Vagina (tissue), 2 donors: ENCODE data around the gene MACROD2. TPM values are rescaled to one million over a fixed set of nuclear protein-coding genes. Genes with fewer than 3 reads are reported as not detected.

ENCODE experiments used
- DNase-seq, 2 donors: peaks; one replicate each; pipeline ENCODE4 v3.0.0-alpha.2; 2017; ENCODE audit errors: extremely low spot score in 2 of 2
- H3K27ac ChIP-seq: fragments of 200-600 bp; sonication (generic); one replicate; pipeline ENCODE4 v1.5.1; 2019
- H3K27me3 ChIP-seq: fragments of 200-600 bp; sonication (generic); one replicate; pipeline ENCODE4 v1.5.1; 2019
- H3K36me3 ChIP-seq, 2 donors: fragments of 200-600 bp; sonication (generic); one replicate each; pipeline ENCODE4 v1.5.1; 2017 to 2019
- H3K4me1 ChIP-seq: fragments of 200-600 bp; sonication (generic); one replicate; pipeline ENCODE4 v1.5.1; 2019
- H3K4me3 ChIP-seq, 2 donors: fragments of 200-600 bp; sonication (generic); 1 replicate in 1 of 2; 2 replicates in 1 of 2; pipeline ENCODE4 v1.5.1; 2016 to 2019
- H3K9me3 ChIP-seq: fragments of 200-600 bp; sonication (generic); one replicate; pipeline ENCODE4 v1.5.1; 2019
- POLR2A ChIP-seq, 2 donors: fragments of 450-650 bp; IDR thresholded peaks; one replicate each; pipeline ENCODE4 v1.6.1; 2017; ENCODE audit warnings: antibody characterized with exemption in 2 of 2, mild to moderate bottlenecking in 2 of 2, moderate library complexity in 2 of 2
- POLR2AphosphoS5 ChIP-seq, 2 donors: sonication (generic); formaldehyde crosslinking; IDR thresholded peaks; one replicate each; pipeline ENCODE4 v1.9.0; 2017; ENCODE audit warnings: antibody characterized with exemption in 2 of 2, mild to moderate bottlenecking in 2 of 2, low read depth in 1 of 2; ENCODE audit not compliant: insufficient read depth in 1 of 2
- intact Hi-C: fragments of 100-400 bp; cut with DNase I; formaldehyde crosslinking; loops from one replicate; pipeline ENCODE4 v1.15.1; 2023
- total RNA-seq: library from RNA; depleted of rRNA; stranded (reverse); fragments of >200 nt; gene quantifications from one replicate; pipeline ENCODE4 v1.2.3, GENCODE V29; 2016
- TF ChIP-seq, protein P1 (sequence below), 3 experiments: fragments of 450-650 bp in 2 of 3; fragments of 200-600 bp in 1 of 3; sonication (generic) in 1 of 3; IDR thresholded peaks; one replicate each; pipeline ENCODE4 v1.5.1; 2017 to 2019; ENCODE audit warnings: antibody characterized with exemption in 3 of 3, mild to moderate bottlenecking in 2 of 3, moderate library complexity in 2 of 3

Gene MACROD2
- total RNA-seq, 1 donor from 2014 or later = 12.5 TPM

DNA sequence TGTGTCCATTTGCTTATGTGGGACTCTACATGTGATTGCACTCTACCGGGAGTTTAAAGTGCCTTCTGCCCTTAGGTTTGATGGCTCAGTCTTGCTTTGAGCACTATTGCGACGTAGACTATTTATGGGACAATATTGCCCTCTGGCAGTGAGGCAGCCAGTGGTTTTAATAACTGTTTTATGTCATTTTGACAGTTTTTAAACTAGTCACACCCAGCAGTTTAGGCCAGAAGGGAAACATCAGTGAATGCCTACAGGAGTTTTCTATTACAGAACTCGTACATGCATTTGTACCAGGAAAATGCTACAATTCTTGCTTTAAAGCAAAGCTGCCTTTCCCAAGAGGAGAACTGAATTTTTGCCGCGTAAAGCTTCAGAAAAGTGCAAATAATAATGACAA is 1764.3 kb downstream of the MACROD2 start:
- Histone ChIP-seq H3K4me3 (no peak overlapping the region), H3K4me1 (peaks cover 11% of the 10 kb centered on the region), H3K27me3 (no peaks in the 10 kb centered on the region), H3K9me3 (no peaks in the 10 kb centered on the region), H3K27ac (no peak overlapping the region), H3K36me3 (no peaks in the 10 kb centered on the region)
- intact Hi-C loops = no loop called here
- no peak for DNase-seq
- TF ChIP-seq POLR2A (IDR thresholded peaks at IDR 0.05) = no peak
- TF ChIP-seq POLR2AphosphoS5 (IDR thresholded peaks at IDR 0.05; ENCODE audit: insufficient read depth in 1 of 2, low read depth in 1 of 2) = no peak

GRCh38 chr20:15760001-15760621 is 1764.8 kb downstream of the MACROD2 start:
- intact Hi-C loops = loop anchor here (10.0 kb wide), 1 partner anchor 315 kb away; no protein-coding TSS in a partner anchor
- Histone ChIP-seq H3K36me3 (no peaks in the 10 kb centered on the region), H3K4me3 (no peak overlapping the region), H3K9me3 (no peaks in the 10 kb centered on the region), H3K27ac (no peak overlapping the region), H3K4me1 (peaks cover 11% of the 10 kb centered on the region), H3K27me3 (no peaks in the 10 kb centered on the region)
- TF ChIP-seq, protein P1, sequence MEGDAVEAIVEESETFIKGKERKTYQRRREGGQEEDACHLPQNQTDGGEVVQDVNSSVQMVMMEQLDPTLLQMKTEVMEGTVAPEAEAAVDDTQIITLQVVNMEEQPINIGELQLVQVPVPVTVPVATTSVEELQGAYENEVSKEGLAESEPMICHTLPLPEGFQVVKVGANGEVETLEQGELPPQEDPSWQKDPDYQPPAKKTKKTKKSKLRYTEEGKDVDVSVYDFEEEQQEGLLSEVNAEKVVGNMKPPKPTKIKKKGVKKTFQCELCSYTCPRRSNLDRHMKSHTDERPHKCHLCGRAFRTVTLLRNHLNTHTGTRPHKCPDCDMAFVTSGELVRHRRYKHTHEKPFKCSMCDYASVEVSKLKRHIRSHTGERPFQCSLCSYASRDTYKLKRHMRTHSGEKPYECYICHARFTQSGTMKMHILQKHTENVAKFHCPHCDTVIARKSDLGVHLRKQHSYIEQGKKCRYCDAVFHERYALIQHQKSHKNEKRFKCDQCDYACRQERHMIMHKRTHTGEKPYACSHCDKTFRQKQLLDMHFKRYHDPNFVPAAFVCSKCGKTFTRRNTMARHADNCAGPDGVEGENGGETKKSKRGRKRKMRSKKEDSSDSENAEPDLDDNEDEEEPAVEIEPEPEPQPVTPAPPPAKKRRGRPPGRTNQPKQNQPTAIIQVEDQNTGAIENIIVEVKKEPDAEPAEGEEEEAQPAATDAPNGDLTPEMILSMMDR (IDR thresholded peaks at IDR 0.05) = no peak
- no peak for TF ChIP-seq POLR2AphosphoS5 (IDR thresholded peaks at IDR 0.05; ENCODE audit: insufficient read depth in 1 of 2, low read depth in 1 of 2)
- no peak for TF ChIP-seq POLR2A (IDR thresholded peaks at IDR 0.05)
- DNase-seq = no peak

GRCh38 chr20:15763366-15763765 is 1768.0 kb downstream of the MACROD2 start:
- no peak for DNase-seq
- no peak overlapping the region for H3K4me3 ChIP-seq
- peaks cover 11% of the 10 kb centered on the region for H3K4me1 ChIP-seq
- TF ChIP-seq, protein P1 (IDR thresholded peaks at IDR 0.05) = no peak
- TF ChIP-seq POLR2A (IDR thresholded peaks at IDR 0.05) (no peak), POLR2AphosphoS5 (IDR thresholded peaks at IDR 0.05; ENCODE audit: insufficient read depth in 1 of 2, low read depth in 1 of 2) (no peak)
- intact Hi-C loops = loop anchor here (10.0 kb wide), 1 partner anchor 319 kb away; no protein-coding TSS in a partner anchor
- H3K36me3 ChIP-seq = no peaks in the 10 kb centered on the region
- H3K9me3 ChIP-seq = no peaks in the 10 kb centered on the region
- no peaks in the 10 kb centered on the region for H3K27me3 ChIP-seq
- no peak overlapping the region for H3K27ac ChIP-seq

GRCh38 chr20:15767586-15767985 is 1772.3 kb downstream of the MACROD2 start:
- no peak for DNase-seq
- Histone ChIP-seq H3K27ac (no peak overlapping the region), H3K4me3 (no peak overlapping the region), H3K36me3 (no peaks in the 10 kb centered on the region), H3K27me3 (no peaks in the 10 kb centered on the region), H3K4me1 (no peaks in the 10 kb centered on the region), H3K9me3 (no peaks in the 10 kb centered on the region)
- intact Hi-C loops = loop anchor here (10.0 kb wide), 1 partner anchor 323 kb away; no protein-coding TSS in a partner anchor
- no peak for TF ChIP-seq POLR2AphosphoS5 (IDR thresholded peaks at IDR 0.05; ENCODE audit: insufficient read depth in 1 of 2, low read depth in 1 of 2)
- TF ChIP-seq POLR2A (IDR thresholded peaks at IDR 0.05) = no peak
- TF ChIP-seq, protein P1 (IDR thresholded peaks at IDR 0.05) = no peak

- TF ChIP-seq POLR2A (IDR thresholded peaks at IDR 0.05) = no peak
- TF ChIP-seq, protein P1 (IDR thresholded peaks at IDR 0.05) = no peak
- TF ChIP-seq POLR2AphosphoS5 (IDR thresholded peaks at IDR 0.05; ENCODE audit: insufficient read depth in 1 of 2, low read depth in 1 of 2) = no peak
- Histone ChIP-seq H3K9me3 (no peaks in the 10 kb centered on the region), H3K27me3 (no peaks in the 10 kb centered on the region), H3K27ac (no peak overlapping the region), H3K4me3 (no peak overlapping the region), H3K36me3 (no peaks in the 10 kb centered on the region), H3K4me1 (no peaks in the 10 kb centered on the region)
- DNase-seq = no peak
- intact Hi-C loops = loop anchor here (10.0 kb wide), 1 partner anchor 323 kb away; no protein-coding TSS in a partner anchor
Measured at GRCh38 chr20:15767999-15768741, 1772.9 kb downstream of the MACROD2 start.
